Stimulated activated naive CD8-positive, alpha-beta T cell treated with anti-CD3 and anti-CD28 coated beads, Interleukin-15, Interleukin-2, amounts not matched to agents 100 ng/mL and 50 ng/mL, for 24 hours (primary cell): ENCODE data around the gene CIB4.

Experiments used
- H3K27ac Mint-ChIP-seq: one replicate; pipeline ENCODE4 v1.8.0; 2021; ENCODE audit warnings: mild to moderate bottlenecking, mixed read lengths
- H3K27me3 Mint-ChIP-seq: one replicate; pipeline ENCODE4 v1.8.0; 2021; ENCODE audit warnings: mixed read lengths
- H3K36me3 Mint-ChIP-seq: one replicate; pipeline ENCODE4 v1.8.0; 2021; ENCODE audit warnings: low read depth, mixed read lengths
- H3K4me1 Mint-ChIP-seq: one replicate; pipeline ENCODE4 v1.8.0; 2021; ENCODE audit warnings: low read depth, mixed read lengths
- H3K4me3 Mint-ChIP-seq: one replicate; pipeline ENCODE4 v1.8.0; 2021; ENCODE audit warnings: mild to moderate bottlenecking, mixed read lengths
- H3K9me3 Mint-ChIP-seq: one replicate; pipeline ENCODE4 v1.8.0; 2021; ENCODE audit warnings: mixed read lengths

CIB4 gene

GRCh38 chr2:26653207-26654060 lies 12.3 kb upstream of the CIB4 start:
- no peak overlapping the region for H3K4me3 Mint-ChIP-seq
- no peak overlapping the region for H3K27ac Mint-ChIP-seq
- no peaks in the 10 kb centered on the region for H3K9me3 Mint-ChIP-seq
- no peaks in the 10 kb centered on the region for H3K36me3 Mint-ChIP-seq
- peaks cover 16% of the 10 kb centered on the region for H3K27me3 Mint-ChIP-seq
- no peaks in the 10 kb centered on the region for H3K4me1 Mint-ChIP-seq

GRCh38 chr2:26652361-26653041 lies 11.3 kb upstream of the CIB4 start:
- Mint-ChIP-seq H3K9me3 (no peaks in the 10 kb centered on the region), H3K4me3 (no peak overlapping the region), H3K36me3 (no peaks in the 10 kb centered on the region), H3K27ac (no peak overlapping the region), H3K27me3 (peaks cover 13% of the 10 kb centered on the region), H3K4me1 (no peaks in the 10 kb centered on the region)

GRCh38 chr2:26651799-26652198 lies 10.6 kb upstream of the CIB4 start:
- H3K27ac Mint-ChIP-seq = no peak overlapping the region
- H3K27me3 Mint-ChIP-seq = peaks cover 13% of the 10 kb centered on the region
- no peaks in the 10 kb centered on the region for H3K4me1 Mint-ChIP-seq
- no peaks in the 10 kb centered on the region for H3K9me3 Mint-ChIP-seq
- H3K4me3 Mint-ChIP-seq = no peak overlapping the region
- H3K36me3 Mint-ChIP-seq = no peaks in the 10 kb centered on the region

GRCh38 chr2:26651470-26651771 lies 10.3 kb upstream of the CIB4 start:
- no peaks in the 10 kb centered on the region for H3K9me3 Mint-ChIP-seq
- H3K4me3 Mint-ChIP-seq = no peak overlapping the region
- H3K4me1 Mint-ChIP-seq = no peaks in the 10 kb centered on the region
- H3K27ac Mint-ChIP-seq = no peak overlapping the region
- peaks cover 17% of the 10 kb centered on the region for H3K27me3 Mint-ChIP-seq
- no peaks in the 10 kb centered on the region for H3K36me3 Mint-ChIP-seq

- H3K27me3 Mint-ChIP-seq = peaks cover 22% of the 10 kb centered on the region
- no peak overlapping the region for H3K4me3 Mint-ChIP-seq
- H3K27ac Mint-ChIP-seq = no peak overlapping the region
- H3K4me1 Mint-ChIP-seq = no peaks in the 10 kb centered on the region
- no peaks in the 10 kb centered on the region for H3K36me3 Mint-ChIP-seq
- no peaks in the 10 kb centered on the region for H3K9me3 Mint-ChIP-seq
Observed at GRCh38 chr2:26650713-26651469, 9.7 kb upstream of the CIB4 start.

- H3K9me3 Mint-ChIP-seq = no peaks in the 10 kb centered on the region
- no peak overlapping the region for H3K4me3 Mint-ChIP-seq
- H3K4me1 Mint-ChIP-seq = no peaks in the 10 kb centered on the region
- no peak overlapping the region for H3K27ac Mint-ChIP-seq
- H3K36me3 Mint-ChIP-seq = no peaks in the 10 kb centered on the region
- peaks cover 25% of the 10 kb centered on the region for H3K27me3 Mint-ChIP-seq
Observed at GRCh38 chr2:26649992-26650712, 9.0 kb upstream of the CIB4 start.

GRCh38 chr2:26649322-26649721 lies 8.2 kb upstream of the CIB4 start:
- H3K36me3 Mint-ChIP-seq = no peaks in the 10 kb centered on the region
- no peaks in the 10 kb centered on the region for H3K4me1 Mint-ChIP-seq
- H3K9me3 Mint-ChIP-seq = no peaks in the 10 kb centered on the region
- peaks cover 28% of the 10 kb centered on the region for H3K27me3 Mint-ChIP-seq
- H3K27ac Mint-ChIP-seq = no peak overlapping the region
- H3K4me3 Mint-ChIP-seq = no peak overlapping the region

GRCh38 chr2:26648516-26648915 lies 7.3 kb upstream of the CIB4 start:
- Mint-ChIP-seq H3K4me3 (no peak overlapping the region), H3K27me3 (peaks cover 28% of the 10 kb centered on the region), H3K36me3 (no peaks in the 10 kb centered on the region), H3K27ac (no peak overlapping the region), H3K4me1 (no peaks in the 10 kb centered on the region), H3K9me3 (no peaks in the 10 kb centered on the region)

GRCh38 chr2:26647981-26648380 lies 6.8 kb upstream of the CIB4 start:
- Mint-ChIP-seq H3K4me1 (no peaks in the 10 kb centered on the region), H3K27ac (no peak overlapping the region), H3K36me3 (no peaks in the 10 kb centered on the region), H3K4me3 (no peak overlapping the region), H3K27me3 (peaks cover 28% of the 10 kb centered on the region), H3K9me3 (no peaks in the 10 kb centered on the region)

GRCh38 chr2:26646986-26647672 lies 6.0 kb upstream of the CIB4 start:
- peaks cover 23% of the 10 kb centered on the region for H3K27me3 Mint-ChIP-seq
- no peaks in the 10 kb centered on the region for H3K4me1 Mint-ChIP-seq
- H3K4me3 Mint-ChIP-seq = no peak overlapping the region
- no peak overlapping the region for H3K27ac Mint-ChIP-seq
- no peaks in the 10 kb centered on the region for H3K36me3 Mint-ChIP-seq
- H3K9me3 Mint-ChIP-seq = no peaks in the 10 kb centered on the region

GRCh38 chr2:26645762-26646161 lies 4.6 kb upstream of the CIB4 start:
- Mint-ChIP-seq H3K9me3 (no peaks in the 10 kb centered on the region), H3K4me1 (no peaks in the 10 kb centered on the region), H3K27ac (no peak overlapping the region), H3K4me3 (no peak overlapping the region), H3K36me3 (no peaks in the 10 kb centered on the region), H3K27me3 (peaks cover 26% of the 10 kb centered on the region)

- Mint-ChIP-seq H3K4me3 (no peak overlapping the region), H3K27me3 (peaks cover 38% of the 10 kb centered on the region), H3K36me3 (no peaks in the 10 kb centered on the region), H3K27ac (no peak overlapping the region), H3K4me1 (no peaks in the 10 kb centered on the region), H3K9me3 (no peaks in the 10 kb centered on the region)
Observed at GRCh38 chr2:26644188-26644835, 3.1 kb upstream of the CIB4 start.

- H3K4me1 Mint-ChIP-seq = no peaks in the 10 kb centered on the region
Observed at GRCh38 chr2:26642429-26642828, 1.3 kb upstream of the CIB4 start.

GRCh38 chr2:26640331-26640745 lies 828 bp downstream of the CIB4 start:
- Mint-ChIP-seq H3K27me3 (peaks cover 25% of the 10 kb centered on the region), H3K4me3 (no peak overlapping the region), H3K27ac (no peak overlapping the region), H3K4me1 (no peaks in the 10 kb centered on the region), H3K9me3 (no peaks in the 10 kb centered on the region), H3K36me3 (no peaks in the 10 kb centered on the region)

More at GRCh38 chr2:26642429-26642828, 1.3 kb upstream of the CIB4 start:
- H3K4me3 Mint-ChIP-seq = no peak overlapping the region
- no peaks in the 10 kb centered on the region for H3K9me3 Mint-ChIP-seq
- H3K27me3 Mint-ChIP-seq = peaks cover 38% of the 10 kb centered on the region
- no peak overlapping the region for H3K27ac Mint-ChIP-seq
- no peaks in the 10 kb centered on the region for H3K36me3 Mint-ChIP-seq
